H1 (cell line): ENCODE measurements around the gene C1orf210. TPM values are rescaled to one million over a fixed set of nuclear protein-coding genes. Genes with fewer than 3 reads are reported as not detected.

Source experiments
- CTCF ChIA-PET: fragments of 300-600 bp; sonication (Branson Sonifier 250); formaldehyde crosslinking; loops from one replicate; lab custom pipeline; 2021; ENCODE audit not compliant: partially characterized antibody; lab: Charles Lee
- POLR2A ChIA-PET: fragments of 300-600 bp; sonication (Branson Sonifier 250); formaldehyde crosslinking; loops from one replicate; lab custom pipeline; 2021; ENCODE audit warnings: inconsistent platforms; ENCODE audit not compliant: partially characterized antibody; lab: Charles Lee
- DNase-seq, 2 experiments: peaks; one replicate each; pipeline versions ENCODE4 v3.0.0 to v3.0.0-alpha.2; 2010 to 2022; ENCODE audit warnings: low spot score in 2 of 2, low read depth in 1 of 2, mixed read lengths in 1 of 2
- FAIRE-seq: peaks from 2 replicates; lab custom pipeline; 2011; peaks lifted over from hg19 to GRCh38; lab: Jason Lieb, UNC
- H2AFZ ChIP-seq: 2 replicates; pipeline ENCODE4 v1.8.1; 2012; ENCODE audit warnings: low read length, inconsistent platforms
- H2AK5ac ChIP-seq: 2 replicates; pipeline ENCODE4 v1.6.1; 2013; ENCODE audit warnings: low read depth, low read length
- H2BK120ac ChIP-seq: replicated peaks from 2 replicates; pipeline ENCODE3; 2013; ENCODE audit warnings: low read depth, low read length, inconsistent platforms
- H2BK12ac ChIP-seq: 2 replicates; pipeline ENCODE4 v1.6.1; 2013; ENCODE audit warnings: low read depth, low read length
- H2BK15ac ChIP-seq: 2 replicates; pipeline ENCODE4 v1.6.1; 2013; ENCODE audit warnings: low read length
- H2BK20ac ChIP-seq: 2 replicates; pipeline ENCODE4 v1.6.1; 2013; ENCODE audit warnings: low read length
- H2BK5ac ChIP-seq: 2 replicates; pipeline ENCODE4 v1.6.1; 2013; ENCODE audit warnings: low read depth, low read length
- H3K14ac ChIP-seq: 2 replicates; pipeline ENCODE4 v1.6.1; 2013; ENCODE audit warnings: inconsistent platforms; ENCODE audit not compliant: insufficient read length
- H3K18ac ChIP-seq: 2 replicates; pipeline ENCODE4 v1.6.1; 2013; ENCODE audit warnings: low read length; ENCODE audit errors: extremely low read depth
- H3K23ac ChIP-seq: 2 replicates; pipeline ENCODE4 v1.6.1; 2013; ENCODE audit warnings: inconsistent platforms; ENCODE audit not compliant: insufficient read length
- H3K23me2 ChIP-seq: 2 replicates; pipeline ENCODE4 v1.6.1; 2013; ENCODE audit warnings: low read depth, low read length
- H3K27ac ChIP-seq: 2 replicates; pipeline ENCODE4 v1.6.1; 2011; ENCODE audit warnings: low read depth, low read length, inconsistent platforms
- H3K27me3 ChIP-seq, 4 experiments: replicated peaks in 1 of 4; 1 replicate in 1 of 4; 2 replicates in 3 of 4; pipeline versions ENCODE4 v1.6.1 to v1.8.1; 2011 to 2013; ENCODE audit warnings: low read length in 3 of 4, mild to moderate bottlenecking in 3 of 4, inconsistent platforms in 2 of 4, mixed read lengths in 2 of 4, moderate library complexity in 1 of 4; ENCODE audit not compliant: control insufficient read depth in 3 of 4, insufficient read depth in 3 of 4; ENCODE audit errors: extremely low read depth in 1 of 4
- H3K36me3 ChIP-seq, 4 experiments: 2 replicates each; pipeline versions ENCODE4 v1.6.1 to v1.8.1; 2011 to 2013; ENCODE audit warnings: mild to moderate bottlenecking in 4 of 4, low read length in 3 of 4, moderate library complexity in 2 of 4, control low read depth in 1 of 4, inconsistent platforms in 1 of 4; ENCODE audit not compliant: insufficient read depth in 4 of 4, control insufficient read depth in 2 of 4
- H3K4ac ChIP-seq: replicated peaks from 2 replicates; pipeline ENCODE3; 2013; ENCODE audit warnings: low read length, low read depth, mixed read lengths, inconsistent platforms; ENCODE audit not compliant: insufficient read length
- H3K4me1 ChIP-seq, 4 experiments: replicated peaks in 1 of 4; 1 replicate in 1 of 4; 2 replicates in 3 of 4; pipeline versions ENCODE4 v1.6.1 to v1.8.1; 2011 to 2013; ENCODE audit warnings: low read length in 3 of 4, inconsistent platforms in 2 of 4, mixed read lengths in 1 of 4; ENCODE audit not compliant: insufficient read depth in 4 of 4, control insufficient read depth in 3 of 4
- H3K4me2 ChIP-seq, 2 experiments: 2 replicates each; pipeline versions ENCODE4 v1.6.1 to v1.8.1; 2011 to 2013; ENCODE audit warnings: low read depth in 2 of 2, low read length in 2 of 2, control low read depth in 1 of 2, inconsistent platforms in 1 of 2, mild to moderate bottlenecking in 1 of 2; ENCODE audit not compliant: insufficient read depth in 1 of 2
- H3K4me3 ChIP-seq, 4 experiments: fragments of 200-600, 300-600 bp in 1 of 4; sonication (generic), shearing (Covaris generic), sonication (Bioruptor Twin) in 1 of 4; 2 replicates each; pipeline versions ENCODE4 v1.5.1 to v1.8.1; 2011 to 2016; ENCODE audit warnings: low read length in 4 of 4, low read depth in 3 of 4, control low read depth in 2 of 4, inconsistent platforms in 2 of 4, mild to moderate bottlenecking in 2 of 4, mixed read lengths in 1 of 4, moderate library complexity in 1 of 4; ENCODE audit not compliant: insufficient read depth in 2 of 4; ENCODE audit errors: extremely low read depth in 1 of 4
- H3K56ac ChIP-seq: replicated peaks from 2 replicates; pipeline ENCODE3; 2013; ENCODE audit warnings: low read depth, mild to moderate bottlenecking, mixed read lengths, low read length, inconsistent platforms; ENCODE audit not compliant: insufficient read length
- H3K79me1 ChIP-seq: 2 replicates; pipeline ENCODE4 v1.6.1; 2013; ENCODE audit warnings: low read depth, low read length, control low read depth
- H3K79me2 ChIP-seq, 2 experiments: 2 replicates each; pipeline versions ENCODE4 v1.6.1 to v1.8.1; 2012 to 2013; ENCODE audit warnings: low read length in 2 of 2, mild to moderate bottlenecking in 2 of 2, inconsistent platforms in 1 of 2; ENCODE audit not compliant: insufficient read depth in 2 of 2, control insufficient read depth in 1 of 2
- H3K9ac ChIP-seq, 4 experiments: replicated peaks in 1 of 4; 1 replicate in 1 of 4; 2 replicates in 3 of 4; pipeline versions ENCODE4 v1.6.1 to v1.8.1; 2011 to 2013; ENCODE audit warnings: low read depth in 3 of 4, low read length in 3 of 4, control low read depth in 2 of 4, mild to moderate bottlenecking in 2 of 4, moderate library complexity in 2 of 4, inconsistent platforms in 1 of 4; ENCODE audit errors: extremely low read depth in 1 of 4
- H3K9me3 ChIP-seq, 2 experiments: 2 replicates each; pipeline versions ENCODE4 v1.6.1 to v1.8.1; 2012 to 2013; ENCODE audit warnings: mild to moderate bottlenecking in 2 of 2, moderate library complexity in 2 of 2, control low read depth in 1 of 2, inconsistent platforms in 1 of 2, low read depth in 1 of 2, low read length in 1 of 2, mixed read lengths in 1 of 2; ENCODE audit not compliant: insufficient read depth in 2 of 2
- H4K20me1 ChIP-seq, 2 experiments: replicated peaks in 1 of 2; 2 replicates each; pipeline versions ENCODE3 to v1.8.1; 2011 to 2013; ENCODE audit warnings: inconsistent platforms in 2 of 2, low read length in 2 of 2, mild to moderate bottlenecking in 1 of 2; ENCODE audit not compliant: insufficient read depth in 2 of 2, control insufficient read depth in 1 of 2
- H4K5ac ChIP-seq: 2 replicates; pipeline ENCODE4 v1.6.1; 2013; ENCODE audit warnings: low read length, low read depth, mixed read lengths, inconsistent platforms; ENCODE audit not compliant: insufficient read length
- H4K8ac ChIP-seq: 2 replicates; pipeline ENCODE4 v1.8.0; 2013; ENCODE audit warnings: mild to moderate bottlenecking, moderate library complexity, low read length, inconsistent platforms; ENCODE audit not compliant: insufficient read depth; ENCODE audit errors: extremely low read depth
- H4K91ac ChIP-seq: replicated peaks from 2 replicates; pipeline ENCODE3; 2013; ENCODE audit warnings: low read length, mixed read lengths, inconsistent platforms; ENCODE audit not compliant: insufficient read length
- GTF2F1 ChIP-seq: IDR thresholded peaks from 2 replicates; pipeline ENCODE4 v1.6.1; 2012; ENCODE audit warnings: low read depth, low read length, improper control_type of control experiment, borderline replicate concordance
- PHF8 ChIP-seq: fragments of 200-600 bp; sonication (generic); conservative IDR thresholded peaks from 2 replicates; pipeline ENCODE4 v1.7.1; 2012; ENCODE audit warnings: low read depth, mild to moderate bottlenecking, inconsistent platforms, low read length, moderate library complexity
- POU5F1 ChIP-seq: IDR thresholded peaks from 2 replicates; pipeline ENCODE4 v1.6.1; 2011; ENCODE audit warnings: low read depth, mild to moderate bottlenecking, low read length, moderate library complexity
- RBBP5 ChIP-seq: IDR thresholded peaks from 2 replicates; pipeline ENCODE4 v1.7.1; 2012; ENCODE audit warnings: low read depth, mild to moderate bottlenecking, inconsistent platforms, low read length, moderate library complexity, borderline replicate concordance
- RNF2 ChIP-seq: fragments of 200-900, 300-1000 bp; sonication (generic); IDR thresholded peaks from 2 replicates; pipeline ENCODE4 v1.7.1; 2016; ENCODE audit warnings: borderline replicate concordance, low read depth, mild to moderate bottlenecking, antibody characterized with exemption, low read length; ENCODE audit not compliant: poor library complexity, severe bottlenecking; ENCODE audit errors: missing control alignments
- SUZ12 ChIP-seq: fragments of 200-600 bp; sonication (generic); IDR thresholded peaks from 2 replicates; pipeline ENCODE4 v1.6.1; 2012; ENCODE audit warnings: mild to moderate bottlenecking, inconsistent platforms, low read length, moderate library complexity, mixed read lengths
- WGBS, 2 experiments: shearing (Covaris generic) in 1 of 2; methylation state at CpG; one replicate each; pipeline versions ENCODE4 v1.1.6 to v1.1.7; 2013 to 2015; ENCODE audit warnings: low lambda C conversion rate in 2 of 2, mixed read lengths in 2 of 2, inconsistent platforms in 1 of 2, low coverage in 1 of 2, missing lambda C conversion rate in 1 of 2; ENCODE audit not compliant: insufficient replicate concordance in 2 of 2, insufficient coverage in 1 of 2, insufficient read length in 1 of 2; ENCODE audit errors: extremely low coverage in 1 of 2, missing lambda C conversion rate in 1 of 2; 5-methylcytosine and 5-hydroxymethylcytosine counted together
- polyA plus RNA-seq, 7 experiments: library from polyadenylated mRNA; depleted of rRNA in 3 of 7; stranded (reverse) in 5 of 7; unstranded in 2 of 7; fragments of >200 nt in 5 of 7; fragments of 200-250 nt in 2 of 7; gene quantifications; 1 replicate in 5 of 7; 2 replicates in 1 of 7; 4 replicates in 1 of 7; pipeline versions ENCODE4 v1.2.1 to v1.2.3, GENCODE V29; 2011 to 2013; ENCODE audit warnings: missing spikeins in 2 of 7, mixed read lengths in 2 of 7
- total RNA-seq: library from RNA; stranded (reverse); fragmentation: NEBNext Ultra II Directional; extraction: Animal tissue kit (Norgen Biotek cat#: 25700); gene quantifications from 2 replicates; pipeline ENCODE4 v1.2.1, GENCODE V29; 2021

C1orf210 gene
- total and polyA plus RNA-seq, 2 of the 8 experiments (the other 6 are each of a cell fraction or from before 2014, with no cell fraction given), result 12.0 to 27.9 TPM

DNA sequence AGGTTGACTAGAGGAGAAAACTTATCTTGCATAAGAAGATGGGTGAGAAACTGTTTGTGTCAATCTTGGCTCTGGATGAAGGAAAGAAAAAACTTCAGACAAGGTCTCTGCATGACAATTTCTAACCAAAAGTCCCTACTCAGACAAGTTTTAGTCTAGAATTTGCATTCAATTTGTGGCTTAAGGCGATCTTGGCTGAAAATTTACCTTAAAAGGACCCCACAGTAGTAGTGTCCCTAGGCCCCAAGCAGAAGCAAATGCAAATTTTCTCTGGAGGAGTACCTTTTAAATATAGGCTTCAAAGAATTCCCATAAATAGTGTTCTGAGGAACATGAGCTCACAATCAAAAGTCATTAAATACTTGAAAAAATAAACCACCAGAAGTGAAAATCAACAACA is 33.2 kb downstream of the C1orf210 start:
- no peak overlapping the region for H2BK15ac ChIP-seq
- POLR2A ChIA-PET, result no interaction called here
- FAIRE-seq, result no peak

More for the DNA sequence above, 33.2 kb downstream of the C1orf210 start:
- Histone ChIP-seq H4K91ac (no peak overlapping the region), H3K36me3 (no peaks in the 10 kb centered on the region), H3K23me2 (no peaks in the 10 kb centered on the region), H2BK120ac (no peak overlapping the region), H3K9ac (no peak overlapping the region), H3K23ac (no peak overlapping the region), H3K79me2 (no peaks in the 10 kb centered on the region), H4K8ac (no peak overlapping the region), H3K18ac (no peak overlapping the region), H4K5ac (no peak overlapping the region), H3K14ac (no peak overlapping the region), H2AFZ (no peak overlapping the region), H3K27me3 (no peaks in the 10 kb centered on the region), H2BK5ac (no peak overlapping the region), H2BK20ac (no peak overlapping the region), H2BK12ac (no peak overlapping the region), H3K27ac (no peak overlapping the region), H4K20me1 (no peaks in the 10 kb centered on the region), H3K9me3 (peaks cover 17 to 43% of the 10 kb centered on the region in 2 experiments), H3K56ac (no peak overlapping the region), H3K4ac (no peak overlapping the region), H3K79me1 (no peaks in the 10 kb centered on the region), H3K4me1 (no peaks in the 10 kb centered on the region), H3K4me3 (no peak overlapping the region), H3K4me2 (no peak overlapping the region), H2AK5ac (no peak overlapping the region)
- WGBS, 2 experiments, result 85% methylated on average over 1 of the region's 1 CpG; no CpG with 5 or more reads in 1 of the 2 experiments
- CTCF ChIA-PET, result interaction anchor here (2.8 kb wide), 1 partner anchor 14 kb away, joined by 7 read pairs; no protein-coding TSS in a partner anchor
- no peak for TF ChIP-seq RNF2
- no peak for TF ChIP-seq GTF2F1
- no peak for TF ChIP-seq SUZ12
- TF ChIP-seq PHF8, result no peak
- no peak for TF ChIP-seq POU5F1
- no peak for TF ChIP-seq RBBP5
- no peak for DNase-seq
